Brain microvascular endothelial cell (primary cell): ENCODE data around the gene PPP1R36.

ENCODE experiments used
- DNase-seq: peaks from one replicate; pipeline ENCODE4 v3.0.0-alpha.2; 2020
- H3K27ac ChIP-seq: fragments of 250-450 bp; sonication (Bioruptor Pico); 2 replicates; pipeline ENCODE4 v1.5.1; 2020; ENCODE audit warnings: mild to moderate bottlenecking, moderate library complexity
- H3K27me3 ChIP-seq: fragments of 250-450 bp; sonication (Bioruptor Pico); replicated peaks from 2 replicates; pipeline ENCODE4 v1.5.1; 2020; ENCODE audit warnings: mild to moderate bottlenecking
- H3K36me3 ChIP-seq: fragments of 250-450 bp; sonication (Bioruptor Pico); replicated peaks from 2 replicates; pipeline ENCODE4 v1.5.1; 2020; ENCODE audit warnings: mild to moderate bottlenecking
- H3K4me3 ChIP-seq: 2 replicates; pipeline ENCODE4 v1.5.1; 2011; ENCODE audit warnings: low read depth, mild to moderate bottlenecking, control low read depth, low read length, moderate library complexity
- in situ Hi-C: cut with HindIII; loops from 2 replicates; pipeline ENCODE4 v1.10.0; 2017; ENCODE audit warnings: low sequenced_read_pairs, low pct_ligation_motif_present
- TF ChIP-seq, protein P1 (sequence below): IDR thresholded peaks from 2 replicates; pipeline ENCODE4 v1.5.1; 2011; ENCODE audit warnings: low read depth, mild to moderate bottlenecking, moderate library complexity, low read length, control low read depth, inconsistent platforms; ENCODE audit errors: missing control alignments

Gene PPP1R36

DNA sequence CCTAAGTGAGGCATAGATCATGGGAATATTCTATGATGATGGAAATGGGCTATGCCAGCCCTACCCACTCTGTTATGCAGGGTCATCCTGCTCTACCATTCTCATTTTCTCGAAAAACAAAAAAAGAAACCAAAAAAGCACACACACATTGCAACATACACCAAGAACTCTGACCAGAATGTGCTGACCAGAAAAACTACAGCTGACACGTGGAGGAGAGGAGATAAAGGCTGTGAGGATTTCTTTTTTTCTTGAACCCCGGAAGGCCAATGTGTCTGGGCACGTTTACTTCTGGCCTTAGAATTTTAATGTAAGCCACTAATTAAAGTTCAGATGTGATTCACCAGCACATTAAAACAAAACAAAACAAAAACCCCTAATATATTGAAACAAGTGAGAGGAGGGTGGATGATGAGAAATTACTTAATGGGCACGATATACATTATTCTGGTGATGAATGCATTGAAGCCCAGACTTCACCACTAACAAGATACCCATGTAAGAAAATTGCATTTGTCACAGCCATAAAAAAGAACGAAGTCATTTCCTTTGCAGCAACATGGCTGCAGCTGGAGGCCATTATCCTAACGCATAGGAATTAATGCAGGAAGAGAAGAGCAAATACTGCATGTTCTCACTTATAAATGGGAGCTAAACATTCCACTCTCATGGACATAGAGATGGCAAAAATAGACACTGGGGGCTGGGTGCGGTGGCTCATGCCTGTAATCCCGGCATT, 88.1 kb downstream of the PPP1R36 start:
- Histone ChIP-seq H3K27me3 (no peaks in the 10 kb centered on the region), H3K36me3 (no peaks in the 10 kb centered on the region), H3K4me3 (no peak overlapping the region), H3K27ac (no peak overlapping the region)
- TF ChIP-seq, protein P1, sequence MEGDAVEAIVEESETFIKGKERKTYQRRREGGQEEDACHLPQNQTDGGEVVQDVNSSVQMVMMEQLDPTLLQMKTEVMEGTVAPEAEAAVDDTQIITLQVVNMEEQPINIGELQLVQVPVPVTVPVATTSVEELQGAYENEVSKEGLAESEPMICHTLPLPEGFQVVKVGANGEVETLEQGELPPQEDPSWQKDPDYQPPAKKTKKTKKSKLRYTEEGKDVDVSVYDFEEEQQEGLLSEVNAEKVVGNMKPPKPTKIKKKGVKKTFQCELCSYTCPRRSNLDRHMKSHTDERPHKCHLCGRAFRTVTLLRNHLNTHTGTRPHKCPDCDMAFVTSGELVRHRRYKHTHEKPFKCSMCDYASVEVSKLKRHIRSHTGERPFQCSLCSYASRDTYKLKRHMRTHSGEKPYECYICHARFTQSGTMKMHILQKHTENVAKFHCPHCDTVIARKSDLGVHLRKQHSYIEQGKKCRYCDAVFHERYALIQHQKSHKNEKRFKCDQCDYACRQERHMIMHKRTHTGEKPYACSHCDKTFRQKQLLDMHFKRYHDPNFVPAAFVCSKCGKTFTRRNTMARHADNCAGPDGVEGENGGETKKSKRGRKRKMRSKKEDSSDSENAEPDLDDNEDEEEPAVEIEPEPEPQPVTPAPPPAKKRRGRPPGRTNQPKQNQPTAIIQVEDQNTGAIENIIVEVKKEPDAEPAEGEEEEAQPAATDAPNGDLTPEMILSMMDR, result no peak
- in situ Hi-C loops, result no loop called here
- no peak for DNase-seq

DNA sequence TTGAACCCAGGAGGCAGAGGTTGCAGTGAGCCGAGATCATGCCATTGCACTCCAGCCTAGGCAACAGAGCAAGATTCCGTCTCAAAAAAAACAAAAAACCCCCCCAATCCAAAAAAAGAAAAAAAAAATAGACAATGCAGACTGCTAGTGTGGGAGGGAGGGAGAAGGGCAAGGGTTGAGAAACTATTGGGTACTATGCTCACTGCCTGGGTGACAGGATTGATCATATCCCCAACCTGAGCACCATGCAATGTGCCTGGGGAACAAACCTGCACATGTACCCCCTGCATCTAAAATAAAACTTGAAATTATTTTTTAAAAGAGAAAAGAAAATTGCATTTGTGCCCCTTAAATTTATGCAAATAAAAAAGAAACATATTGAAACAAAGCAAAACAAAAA, 88.9 kb downstream of the PPP1R36 start:
- H3K27ac ChIP-seq, result no peak overlapping the region
- no peak overlapping the region for H3K4me3 ChIP-seq
- H3K36me3 ChIP-seq, result no peaks in the 10 kb centered on the region
- H3K27me3 ChIP-seq, result no peaks in the 10 kb centered on the region
- TF ChIP-seq, protein P1, result no peak
- DNase-seq, result no peak
- in situ Hi-C loops, result no loop called here
